Measurements from ENCODE around the gene FAM47E.

The FAM47E gene

GRCh38 chr4:76233529-76233928, 18.0 kb upstream of the FAM47E start:
- TF ChIP-seq CTCF (IDR thresholded peaks at IDR 0.05; ENCODE audit: poor library complexity, severe bottlenecking) = no peak
- Histone ChIP-seq H3K4me3 (ENCODE audit: severe bottlenecking) (no peak overlapping the region), H3K27me3 (ENCODE audit: insufficient read depth, poor library complexity, severe bottlenecking) (no peaks in the 10 kb centered on the region), H3K9me3 (ENCODE audit: severe bottlenecking) (no peaks in the 10 kb centered on the region), H3K4me1 (ENCODE audit: insufficient read depth, poor library complexity, severe bottlenecking) (peaks cover 38% of the 10 kb centered on the region), H3K27ac (ENCODE audit: poor library complexity, severe bottlenecking) (peak overlapping the region; percentile 3), H3K36me3 (ENCODE audit: low read depth) (no peaks in the 10 kb centered on the region)
- no peak for DNase-seq (ENCODE audit: low spot score)
- ATAC-seq (ENCODE audit: low read depth) = 0 out of 3 replicates have a peak, but pooled peaks have one; percentile 39

GRCh38 chr4:76233967-76234678, 17.4 kb upstream of the FAM47E start:
- H3K27ac ChIP-seq (ENCODE audit: poor library complexity, severe bottlenecking) = peak overlapping the region; percentile 3
- no peak for DNase-seq (ENCODE audit: low spot score)

GRCh38 chr4:76234679-76235044, 16.9 kb upstream of the FAM47E start:
- H3K36me3 ChIP-seq (ENCODE audit: low read depth) = no peaks in the 10 kb centered on the region
- no peaks in the 10 kb centered on the region for H3K9me3 ChIP-seq (ENCODE audit: severe bottlenecking)
- ATAC-seq (ENCODE audit: low read depth) (no peak), DNase-seq (ENCODE audit: low spot score) (no peak)
- H3K27ac ChIP-seq (ENCODE audit: poor library complexity, severe bottlenecking) = peak overlapping the region; percentile 77
- no peak for TF ChIP-seq CTCF (IDR thresholded peaks at IDR 0.05; ENCODE audit: poor library complexity, severe bottlenecking)
- H3K27me3 ChIP-seq (ENCODE audit: insufficient read depth, poor library complexity, severe bottlenecking) = no peaks in the 10 kb centered on the region
- H3K4me3 ChIP-seq (ENCODE audit: severe bottlenecking) = no peak overlapping the region
- peaks cover 38% of the 10 kb centered on the region for H3K4me1 ChIP-seq (ENCODE audit: insufficient read depth, poor library complexity, severe bottlenecking)

More at GRCh38 chr4:76233967-76234678, 17.4 kb upstream of the FAM47E start:
- ATAC-seq (ENCODE audit: low read depth) = no peak
- Histone ChIP-seq H3K36me3 (ENCODE audit: low read depth) (no peaks in the 10 kb centered on the region), H3K27me3 (ENCODE audit: insufficient read depth, poor library complexity, severe bottlenecking) (no peaks in the 10 kb centered on the region), H3K4me1 (ENCODE audit: insufficient read depth, poor library complexity, severe bottlenecking) (peaks cover 38% of the 10 kb centered on the region), H3K4me3 (ENCODE audit: severe bottlenecking) (no peak overlapping the region), H3K9me3 (ENCODE audit: severe bottlenecking) (no peaks in the 10 kb centered on the region)
- TF ChIP-seq CTCF (IDR thresholded peaks at IDR 0.05; ENCODE audit: poor library complexity, severe bottlenecking) = no peak

DNA sequence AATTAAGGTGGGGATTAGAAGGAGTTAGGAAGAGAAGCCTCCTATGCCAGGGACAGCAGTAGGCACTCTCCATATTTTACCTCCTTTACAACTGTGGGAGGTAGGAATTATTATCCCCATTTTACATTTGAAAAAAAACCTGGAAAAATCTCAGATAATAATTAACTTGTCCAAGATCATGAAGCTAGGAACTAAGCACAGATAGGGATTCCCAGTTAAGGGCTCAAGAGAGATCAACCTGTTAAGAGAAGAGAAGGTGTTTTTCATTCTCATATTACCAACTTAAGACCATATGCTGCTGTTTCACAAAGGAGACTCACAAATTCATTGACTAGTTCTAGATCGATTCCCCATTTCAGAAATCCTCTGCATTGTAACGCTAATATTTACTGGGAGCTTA, 16.1 kb upstream of the FAM47E start:
- Histone ChIP-seq H3K27ac (ENCODE audit: poor library complexity, severe bottlenecking) (peak overlapping the region; percentile 77), H3K9me3 (ENCODE audit: severe bottlenecking) (no peaks in the 10 kb centered on the region), H3K4me1 (ENCODE audit: insufficient read depth, poor library complexity, severe bottlenecking) (peaks cover 38% of the 10 kb centered on the region), H3K36me3 (ENCODE audit: low read depth) (no peaks in the 10 kb centered on the region), H3K27me3 (ENCODE audit: insufficient read depth, poor library complexity, severe bottlenecking) (no peaks in the 10 kb centered on the region), H3K4me3 (ENCODE audit: severe bottlenecking) (no peak overlapping the region)
- DNase-seq (ENCODE audit: low spot score) = no peak
- no peak for TF ChIP-seq CTCF (IDR thresholded peaks at IDR 0.05; ENCODE audit: poor library complexity, severe bottlenecking)
- peak; percentile 28; the same call in 2 of the 3 replicates for ATAC-seq (ENCODE audit: low read depth)

DNA sequence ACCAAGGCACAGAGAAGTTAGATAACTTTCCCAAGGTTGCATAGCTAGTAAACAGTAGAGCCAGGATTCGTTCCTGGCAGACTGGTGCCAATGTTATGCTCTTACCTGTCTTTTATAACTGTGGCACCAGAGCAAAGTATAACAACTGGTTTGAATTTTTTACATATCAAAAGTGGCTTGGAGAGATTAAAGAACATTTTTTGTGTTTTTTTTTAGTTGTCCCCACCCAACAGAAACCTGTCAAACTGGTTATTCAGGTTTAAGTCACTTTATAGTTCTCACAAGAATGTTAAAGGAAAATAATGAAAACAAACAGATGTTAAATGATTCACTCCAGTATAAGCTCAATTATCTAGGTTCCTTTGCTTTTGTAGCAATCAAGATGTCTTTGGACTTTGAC, 15.6 kb upstream of the FAM47E start:
- Histone ChIP-seq H3K9me3 (ENCODE audit: severe bottlenecking) (no peaks in the 10 kb centered on the region), H3K4me3 (ENCODE audit: severe bottlenecking) (no peak overlapping the region), H3K36me3 (ENCODE audit: low read depth) (no peaks in the 10 kb centered on the region), H3K27me3 (ENCODE audit: insufficient read depth, poor library complexity, severe bottlenecking) (no peaks in the 10 kb centered on the region), H3K27ac (ENCODE audit: poor library complexity, severe bottlenecking) (peak overlapping the region; percentile 77), H3K4me1 (ENCODE audit: insufficient read depth, poor library complexity, severe bottlenecking) (peaks cover 35% of the 10 kb centered on the region)
- ATAC-seq (ENCODE audit: low read depth) (peak; percentile 81), DNase-seq (ENCODE audit: low spot score) (no peak)
- TF ChIP-seq CTCF (IDR thresholded peaks at IDR 0.05; ENCODE audit: poor library complexity, severe bottlenecking) = no peak

Measured in RWPE2 (cell line).